ENCODE results near the gene NAXD. TPM values are rescaled to one million over a fixed set of nuclear protein-coding genes. Genes with fewer than 3 reads are reported as not detected.

Gene NAXD
- polyA plus RNA-seq, 1 donor: 37.0 TPM

Other genes with a start within 250 kb of the NAXD start
- gene RAB20, start 53.8 kb upstream of the NAXD start, polyA plus RNA-seq: 23.9 TPM
- 88.6 TPM for gene CARS2, start 90.6 kb downstream of the NAXD start, polyA plus RNA-seq
- 15.1 TPM for gene ING1, start 98.2 kb downstream of the NAXD start, polyA plus RNA-seq